GM23338 (cell line): ENCODE results near the gene CD40LG. TPM values are rescaled to one million over a fixed set of nuclear protein-coding genes. Genes with fewer than 3 reads are reported as not detected.

Experiments used
- ATAC-seq: fragments of 200-7000 bp; cut with Tn5 transposase; 3 replicates; pipeline ENCODE4 v1.9.1; 2020
- DNase-seq: peaks from one replicate; pipeline ENCODE4 v3.0.0-alpha.2; 2015; ENCODE audit warnings: low spot score
- H2AFZ ChIP-seq: fragments of 200-600 bp; sonication (generic); 2 replicates; pipeline ENCODE4 v1.8.0; 2016; ENCODE audit warnings: antibody characterized with exemption, mild to moderate bottlenecking, moderate library complexity
- H3F3A ChIP-seq: fragments of 200-600 bp; sonication (generic); replicated peaks from 2 replicates; pipeline ENCODE4 v1.8.0; 2017; ENCODE audit warnings: antibody characterized with exemption, mixed run types, low read depth
- H3K27ac ChIP-seq: fragments of 200-600 bp; sonication (generic); 2 replicates; pipeline ENCODE4 v1.6.1; 2016; ENCODE audit warnings: low read depth
- H3K27me3 ChIP-seq: fragments of 200-600 bp; sonication (generic); 2 replicates; pipeline ENCODE4 v1.8.0; 2016; ENCODE audit warnings: mild to moderate bottlenecking, mixed run types, moderate library complexity; ENCODE audit not compliant: insufficient read depth
- H3K36me3 ChIP-seq: fragments of 200-600 bp; sonication (generic); 2 replicates; pipeline ENCODE4 v1.8.0; 2016; ENCODE audit warnings: mild to moderate bottlenecking; ENCODE audit not compliant: insufficient read depth
- H3K4me1 ChIP-seq: fragments of 200-600 bp; sonication (generic); 2 replicates; pipeline ENCODE4 v1.8.0; 2016; ENCODE audit warnings: mild to moderate bottlenecking, moderate library complexity; ENCODE audit not compliant: insufficient read depth
- H3K4me2 ChIP-seq: fragments of 200-600 bp; sonication (generic); 2 replicates; pipeline ENCODE4 v1.7.1; 2017; ENCODE audit warnings: mixed run types
- H3K4me3 ChIP-seq: fragments of 200-600 bp; sonication (generic); 2 replicates; pipeline ENCODE4 v1.6.1; 2016; ENCODE audit warnings: mixed run types
- H3K79me2 ChIP-seq: fragments of 200-600 bp; sonication (generic); replicated peaks from 2 replicates; pipeline ENCODE4 v1.8.0; 2017; ENCODE audit warnings: mild to moderate bottlenecking; ENCODE audit not compliant: insufficient read depth
- H3K9me2 ChIP-seq: fragments of 200-600 bp; sonication (generic); 2 replicates; pipeline ENCODE4 v1.8.0; 2017; ENCODE audit not compliant: insufficient read depth
- H4K20me1 ChIP-seq: fragments of 200-600 bp; sonication (generic); replicated peaks from 2 replicates; pipeline ENCODE4 v1.8.0; 2017; ENCODE audit warnings: mild to moderate bottlenecking; ENCODE audit not compliant: insufficient read depth
- H3K27ac Mint-ChIP-seq: 2 replicates; pipeline ENCODE4 v1.8.0; 2020; ENCODE audit warnings: inconsistent platforms, mild to moderate bottlenecking, moderate library complexity, mixed read lengths
- H3K27me3 Mint-ChIP-seq: 3 replicates; pipeline ENCODE4 v1.8.0; 2022; ENCODE audit warnings: low read depth, mild to moderate bottlenecking, moderate library complexity, mixed read lengths, inconsistent platforms; ENCODE audit not compliant: insufficient read depth, poor library complexity
- H3K36me3 Mint-ChIP-seq: 3 replicates; pipeline ENCODE4 v1.8.0; 2021; ENCODE audit warnings: low read depth, mild to moderate bottlenecking, inconsistent platforms, moderate library complexity, mixed read lengths
- H3K4me1 Mint-ChIP-seq: 3 replicates; pipeline ENCODE4 v1.8.0; 2020; ENCODE audit warnings: mild to moderate bottlenecking, inconsistent platforms, mixed read lengths
- H3K4me3 Mint-ChIP-seq: 3 replicates; pipeline ENCODE4 v1.8.0; 2021; ENCODE audit warnings: moderate library complexity, mild to moderate bottlenecking, inconsistent platforms, mixed read lengths
- H3K9me3 Mint-ChIP-seq: 3 replicates; pipeline ENCODE4 v1.8.0; 2020; ENCODE audit warnings: moderate library complexity, mild to moderate bottlenecking, inconsistent platforms, mixed read lengths
- CREB1 ChIP-seq: fragments of 250-450 bp; sonication (Bioruptor Pico); IDR thresholded peaks from 2 replicates; pipeline ENCODE4 v1.5.0; 2020; ENCODE audit warnings: low read depth, mild to moderate bottlenecking, moderate library complexity
- ETS1 ChIP-seq: IDR thresholded peaks from 2 replicates; pipeline ENCODE4 v1.6.1; 2016; ENCODE audit warnings: antibody characterized with exemption
- EZH2 ChIP-seq: fragments of 200-600 bp; sonication (generic); IDR thresholded peaks from one replicate; pipeline ENCODE4 v1.8.0; 2017; ENCODE audit warnings: antibody characterized with exemption, mild to moderate bottlenecking, low read depth; ENCODE audit not compliant: unreplicated experiment
- EZH2phosphoT487 ChIP-seq: fragments of 200-600 bp; sonication (generic); IDR thresholded peaks from one replicate; pipeline ENCODE4 v1.8.1; 2018; ENCODE audit warnings: antibody characterized with exemption; ENCODE audit not compliant: unreplicated experiment
- NANOG ChIP-seq: IDR thresholded peaks from 2 replicates; pipeline ENCODE4 v1.6.1; 2016; ENCODE audit warnings: antibody characterized with exemption, borderline replicate concordance
- POLR2AphosphoS5 ChIP-seq: IDR thresholded peaks from 2 replicates; pipeline ENCODE4 v1.6.1; 2016; ENCODE audit warnings: antibody characterized with exemption, low read depth
- REST ChIP-seq: IDR thresholded peaks from one replicate; pipeline ENCODE4 v1.6.1; 2018; ENCODE audit warnings: antibody characterized with exemption; ENCODE audit not compliant: unreplicated experiment
- ZNF114 ChIP-seq: fragments of 250-450 bp; sonication (Bioruptor Pico); IDR thresholded peaks from 2 replicates; pipeline ENCODE4 v1.5.0; 2020; ENCODE audit warnings: mild to moderate bottlenecking, moderate library complexity
- ZNF331 ChIP-seq: fragments of 250-450 bp; sonication (Bioruptor Pico); IDR thresholded peaks from 2 replicates; pipeline ENCODE4 v1.5.0; 2020; ENCODE audit warnings: low read depth, mild to moderate bottlenecking, moderate library complexity
- ZNF462 ChIP-seq: fragments of 250-450 bp; sonication (Bioruptor Pico); IDR thresholded peaks from 2 replicates; pipeline ENCODE4 v1.5.0; 2020; ENCODE audit warnings: mild to moderate bottlenecking, moderate library complexity
- polyA plus RNA-seq: library from polyadenylated mRNA; unstranded; fragments of >200 nt; fragmentation: Nextera tagmentation; extraction: Ambion mirVana; gene quantifications from 2 replicates; pipeline ENCODE4 v1.2.1, GENCODE V29; 2016
- total RNA-seq: library from RNA; depleted of rRNA; stranded (reverse); fragments of >200 nt; shearing (Covaris generic); gene quantifications from 2 replicates; pipeline ENCODE4 v1.2.3, GENCODE V29; 2014

Gene CD40LG
- total and polyA plus RNA-seq, 2 experiments from 2014 or later, result not detected

GRCh38 chrX:136626891-136627290, 21.1 kb upstream of the CD40LG start (continued):
- TF ChIP-seq ZNF462 (CRISPR knock-in tag), result no peak
- no peak for TF ChIP-seq ZNF114 (CRISPR knock-in tag)
- TF ChIP-seq EZH2phosphoT487, result no peak
- no peak for TF ChIP-seq ETS1

- ATAC-seq (no peak), DNase-seq (no peak)
- Mint-ChIP-seq H3K4me3 (no peak overlapping the region), H3K27me3 (peaks cover 2% of the 10 kb centered on the region), H3K27ac (no peak overlapping the region), H3K36me3 (no peaks in the 10 kb centered on the region), H3K9me3 (no peaks in the 10 kb centered on the region; the same call in 2 of the 3 replicates), H3K4me1 (no peaks in the 10 kb centered on the region)
- Histone ChIP-seq H3K79me2 (no peaks in the 10 kb centered on the region), H3K4me1 (no peaks in the 10 kb centered on the region), H3K4me2 (no peak overlapping the region), H3K27me3 (no peaks in the 10 kb centered on the region), H3K27ac (no peak overlapping the region), H3K36me3 (no peaks in the 10 kb centered on the region), H2AFZ (no peak overlapping the region), H4K20me1 (no peaks in the 10 kb centered on the region), H3K9me2 (no peaks in the 10 kb centered on the region), H3K4me3 (no peak overlapping the region), H3F3A (no peaks in the 10 kb centered on the region)
- no peak for TF ChIP-seq POLR2AphosphoS5
- TF ChIP-seq NANOG, result no peak
- TF ChIP-seq ZNF331 (CRISPR knock-in tag), result no peak
- TF ChIP-seq CREB1 (CRISPR knock-in tag), result no peak
- no peak for TF ChIP-seq ZNF114 (CRISPR knock-in tag)
- TF ChIP-seq ETS1, result no peak
- TF ChIP-seq REST, result no peak
- no peak for TF ChIP-seq EZH2
Observed at GRCh38 chrX:136627409-136627808, 20.5 kb upstream of the CD40LG start.
